Stimulated activated CD4-positive, alpha-beta T cell treated with anti-CD3 and anti-CD28 coated beads, TNF-alpha, amount 100 ng/mL, for 1 hour (primary cell): Measurements from ENCODE around the gene MICALL2.

Experiments used
- DNase-seq, 3 donors: peaks; one replicate each; pipeline ENCODE4 v3.0.0-alpha.2; 2020; ENCODE audit warnings: low read depth in 3 of 3, low spot score in 1 of 3

Gene MICALL2

GRCh38 chr7:1458683-1459511 lies at the start of gene MICALL2:
Gene MICALL2, minus strand, starts transcription at chr7:1459470. Its CDS starts 144 bp downstream, at chr7:1459326.
- DNase-seq = peak in 1 of 3 donors; percentile 5

- no peak for DNase-seq
Observed at GRCh38 chr7:1508277-1508758, 49.0 kb upstream of the MICALL2 start.

- no peak for DNase-seq
Observed at GRCh38 chr7:1505731-1506550, 46.7 kb upstream of the MICALL2 start.

- peak; percentile 76 to 80 (median 77) for DNase-seq
Observed at GRCh38 chr7:1503816-1504775, 44.8 kb upstream of the MICALL2 start, which contains the start of gene INTS1. Gene INTS1, minus strand, starts transcription at chr7:1504389. Its CDS starts 429 bp downstream, at chr7:1503960.

GRCh38 chr7:1503390-1503789 lies 44.1 kb upstream of the MICALL2 start:
- DNase-seq = no peak

GRCh38 chr7:1502845-1503244 lies 43.6 kb upstream of the MICALL2 start:
- no peak for DNase-seq

GRCh38 chr7:1501487-1502270 lies 42.4 kb upstream of the MICALL2 start:
- DNase-seq = no peak

- DNase-seq = no peak
Observed at GRCh38 chr7:1500064-1500807, 41.0 kb upstream of the MICALL2 start.

- no peak for DNase-seq
Observed at GRCh38 chr7:1499367-1500029, 40.2 kb upstream of the MICALL2 start.

- DNase-seq = no peak
Observed at GRCh38 chr7:1498370-1499305, 39.4 kb upstream of the MICALL2 start.

GRCh38 chr7:1497293-1497927 lies 38.1 kb upstream of the MICALL2 start:
- no peak for DNase-seq

- no peak for DNase-seq
Observed at GRCh38 chr7:1496531-1497292, 37.4 kb upstream of the MICALL2 start.

GRCh38 chr7:1495564-1496242 lies 36.4 kb upstream of the MICALL2 start:
- no peak for DNase-seq

- no peak for DNase-seq
Observed at GRCh38 chr7:1494866-1495563, 35.7 kb upstream of the MICALL2 start.

GRCh38 chr7:1494447-1494846 lies 35.2 kb upstream of the MICALL2 start:
- no peak for DNase-seq
